Stimulated activated CD4-positive, alpha-beta T cell treated with anti-CD3 and anti-CD28 coated beads, Interleukin-4, amount 100 ng/mL, for 48 hours (primary cell): ENCODE data around the gene PRKCB.
A peak's percentile ranks its signal among the peaks of the same experiment; 100 is the strongest.
"Not testable (repeated sequence)": the region's sequence is repeated elsewhere in the genome, so short reads cannot be mapped to it uniquely, and the experiment has no call there.

ENCODE experiments used
- DNase-seq, 2 donors: peaks; one replicate each; pipeline ENCODE4 v3.0.0-alpha.2; 2020; ENCODE audit warnings: low read depth in 2 of 2

The PRKCB gene

GRCh38 chr16:24234737-24235136 is 399.0 kb downstream of the PRKCB start:
- DNase-seq = no peak

GRCh38 chr16:24235806-24236205 is 400.0 kb downstream of the PRKCB start:
- no peak for DNase-seq

- DNase-seq = not testable (repeated sequence)
These were observed 403.1 kb downstream of the PRKCB start for GRCh38 chr16:24238846-24239245.

- DNase-seq = no peak
These were observed 411.3 kb downstream of the PRKCB start for GRCh38 chr16:24246911-24247607.

- peak; percentile 6 to 11 for DNase-seq
These were observed 417.4 kb downstream of the PRKCB start for GRCh38 chr16:24253192-24253591.

GRCh38 chr16:24255456-24256371 is 419.9 kb downstream of the PRKCB start, which contains the start of gene CACNG3:
Gene CACNG3 (plus strand): TSS chr16:24256335. CDS start chr16:24256755, 420 bp downstream.
- DNase-seq = peak; percentile 42 to 61

- no peak for DNase-seq
These were observed 422.2 kb downstream of the PRKCB start for GRCh38 chr16:24257958-24258357.

GRCh38 chr16:24258791-24259190 is 423.0 kb downstream of the PRKCB start:
- DNase-seq = no peak

GRCh38 chr16:24262816-24263215 is 427.0 kb downstream of the PRKCB start:
- no peak for DNase-seq
